K562 (cell line): ENCODE data around the gene SLC7A11. TPM values are rescaled to one million over a fixed set of nuclear protein-coding genes. Genes with fewer than 3 reads are reported as not detected.

Source experiments
- CREM ChIP-seq: IDR thresholded peaks from 2 replicates; pipeline ENCODE4 v1.6.1; 2014; ENCODE audit warnings: antibody characterized with exemption, low read depth
- ERF ChIP-seq: fragments of 450-650 bp; formaldehyde crosslinking; IDR thresholded peaks from 2 replicates; pipeline ENCODE4 v1.4.0; 2020; ENCODE audit warnings: mild to moderate bottlenecking, mixed read lengths
- ESRRB ChIP-seq: fragments of 250-450 bp; sonication (Bioruptor Pico); IDR thresholded peaks from 2 replicates; pipeline ENCODE4 v1.5.0; 2020; ENCODE audit warnings: mild to moderate bottlenecking, moderate library complexity, borderline replicate concordance
- GTF3C2 ChIP-seq: IDR thresholded peaks from 3 replicates; pipeline ENCODE4 v1.6.1; 2011; ENCODE audit warnings: borderline replicate concordance, mild to moderate bottlenecking, moderate library complexity; ENCODE audit not compliant: insufficient read length; ENCODE audit errors: extremely low read depth
- JUND ChIP-seq, 2 experiments: IDR thresholded peaks; 2 replicates in 1 of 2; 3 replicates in 1 of 2; pipeline ENCODE4 v1.6.1; 2011; ENCODE audit warnings: borderline replicate concordance in 2 of 2, low read depth in 2 of 2, low read length in 2 of 2, improper control_type of control experiment in 1 of 2, missing biosample characterization in 1 of 2, missing genetic modification characterization in 1 of 2, missing genetic modification reagents in 1 of 2
- KDM2B ChIP-seq: fragments of 250-450 bp; sonication (Bioruptor Pico); IDR thresholded peaks from 2 replicates; pipeline ENCODE4 v1.8.0; 2021; ENCODE audit warnings: mild to moderate bottlenecking, moderate library complexity
- NFE2 ChIP-seq: IDR thresholded peaks from 2 replicates; pipeline ENCODE4 v1.6.1; 2014; ENCODE audit warnings: antibody characterized with exemption, low read depth
- PBX2 ChIP-seq, 2 experiments: IDR thresholded peaks in 1 of 2; conservative IDR thresholded peaks in 1 of 2; 2 replicates each; pipeline ENCODE4 v1.6.1; 2016; ENCODE audit warnings: low read depth in 2 of 2, mild to moderate bottlenecking in 1 of 2, missing compliant biosample characterization in 1 of 2, missing genetic modification characterization in 1 of 2, moderate library complexity in 1 of 2
- RREB1 ChIP-seq: fragments of 250-450 bp; sonication (Bioruptor Pico); IDR thresholded peaks from 2 replicates; pipeline ENCODE4 v1.4.0; 2020
- SMARCA4 ChIP-seq: fragments of 450-650 bp; IDR thresholded peaks from 2 replicates; pipeline ENCODE4 v1.6.1; 2016
- YBX1 ChIP-seq: fragments of 450-650 bp; IDR thresholded peaks from 2 replicates; pipeline ENCODE4 v1.7.1; 2016; ENCODE audit warnings: mild to moderate bottlenecking
- ZNF785 ChIP-seq: fragments of 250-450 bp; sonication (Bioruptor Pico); IDR thresholded peaks from 2 replicates; pipeline ENCODE4 v1.4.0; 2020; ENCODE audit warnings: mild to moderate bottlenecking
- polyA plus RNA-seq, 8 experiments: library from polyadenylated mRNA; depleted of rRNA in 4 of 8; stranded (reverse) in 5 of 8; unstranded in 3 of 8; fragments of >200 nt; fragmentation: Nextera tagmentation in 2 of 8; fragmentation: Illumina TruSeq in 1 of 8; extraction: Ambion mirVana in 2 of 8; extraction: Trizol in 1 of 8; gene quantifications; 2 replicates each; pipeline versions ENCODE4 v1.2.1 to v1.2.3, GENCODE V29; 2011 to 2014; ENCODE audit warnings: inconsistent platforms in 1 of 8, missing spikeins in 1 of 8
- total RNA-seq, 7 experiments: library from RNA; depleted of rRNA in 6 of 7; stranded (reverse); fragments of >200 nt in 6 of 7; fragmentation: Illumina TruSeq in 2 of 7; extraction: Trizol in 2 of 7; gene quantifications; 2 replicates each; pipeline versions ENCODE4 v1.2.1 to v1.2.3, GENCODE V29; 2011 to 2021; ENCODE audit warnings: low replicate concordance in 1 of 7
- TF ChIP-seq, protein P1 (sequence below), 2 experiments: fragments of 450-650 bp in 1 of 2; sonication (generic) in 1 of 2; formaldehyde crosslinking in 1 of 2; IDR thresholded peaks in 1 of 2; conservative IDR thresholded peaks in 1 of 2; 2 replicates each; pipeline versions ENCODE4 v1.6.1 to v1.8.1; 2016 to 2023; ENCODE audit warnings: mild to moderate bottlenecking in 2 of 2, moderate library complexity in 2 of 2, inconsistent platforms in 1 of 2, missing genetic modification reagents in 1 of 2

Gene SLC7A11
- total and polyA plus RNA-seq, 9 of the 15 experiments (the other 6 are each of a cell fraction or from before 2014, with no cell fraction given) = 4.5 to 26.1 (median 13.5) TPM

DNA sequence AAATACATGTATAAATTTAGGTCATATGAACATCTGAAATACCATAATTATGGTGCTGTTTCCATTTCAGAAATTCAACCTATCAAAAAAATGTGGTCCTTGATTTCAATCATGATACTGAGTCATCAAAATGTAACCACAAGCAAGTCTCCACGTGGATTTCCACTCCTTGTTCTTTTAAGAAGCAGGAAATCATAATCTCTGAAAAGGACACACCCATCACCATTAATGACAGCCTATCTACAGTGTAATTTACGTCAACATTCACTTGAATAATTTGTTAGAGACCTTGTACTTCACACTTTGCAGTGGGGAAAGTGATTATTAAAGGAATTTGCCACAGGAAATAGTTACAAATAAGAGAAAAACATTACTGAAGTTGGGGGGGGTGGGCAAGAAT lies 17.7 kb upstream of the SLC7A11 start (continued):
- TF ChIP-seq RREB1 = no peak
- peak; percentile 45; the same call in 1 of the 2 replicates for TF ChIP-seq JUND (IDR thresholded peaks at IDR 0.05; ENCODE audit: borderline replicate concordance, low read depth, low read length)
- TF ChIP-seq JUND (tag; IDR thresholded peaks at IDR 0.05; ENCODE audit: borderline replicate concordance, low read depth, low read length) = peak; percentile 45; the same call in 1 of the 3 replicates
- TF ChIP-seq KDM2B (CRISPR knock-in tag) = no peak
- no peak for TF ChIP-seq PBX2 (CRISPR knock-in tag; IDR thresholded peaks at IDR 0.05; ENCODE audit: low read depth)
- peak; percentile 52; the same call in 1 of the 2 replicates for TF ChIP-seq PBX2 (tag; conservative IDR thresholded peaks at IDR 0.05; ENCODE audit: low read depth)
- 0 out of 2 replicates have a peak, but pooled peaks have one; percentile 7 for TF ChIP-seq CREM
- no peak for TF ChIP-seq ZNF785 (CRISPR knock-in tag)
- TF ChIP-seq ERF (CRISPR knock-in tag) = no peak
- no peak for TF ChIP-seq YBX1
- TF ChIP-seq GTF3C2 = no peak
- no peak for TF ChIP-seq SMARCA4
- TF ChIP-seq ESRRB (CRISPR knock-in tag) = no peak
- TF ChIP-seq NFE2 = 0 out of 2 replicates have a peak, but pooled peaks have one; percentile 29
- TF ChIP-seq, protein P1, sequence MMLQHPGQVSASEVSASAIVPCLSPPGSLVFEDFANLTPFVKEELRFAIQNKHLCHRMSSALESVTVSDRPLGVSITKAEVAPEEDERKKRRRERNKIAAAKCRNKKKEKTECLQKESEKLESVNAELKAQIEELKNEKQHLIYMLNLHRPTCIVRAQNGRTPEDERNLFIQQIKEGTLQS (IDR thresholded peaks at IDR 0.05) = peak; percentile 70
- TF ChIP-seq, protein P1 (CRISPR knock-in tag; conservative IDR thresholded peaks at IDR 0.05) = no peak
